OCI-LY7 (cell line): Measurements from ENCODE around the gene MTA3. TPM values are rescaled to one million over a fixed set of nuclear protein-coding genes. Genes with fewer than 3 reads are reported as not detected.
A peak's percentile ranks its signal among the peaks of the same experiment; 100 is the strongest.
"Not testable (repeated sequence)": the region's sequence is repeated elsewhere in the genome, so short reads cannot be mapped to it uniquely, and the experiment has no call there.

ENCODE experiments used
- BruUV-seq: library from RNA; stranded (reverse); fragments of 400-500 nt; replicated peaks from 2 replicates; lab custom pipeline; 2021; lab: Mats Ljungman, UMichigan
- CTCF ChIA-PET: fragments of 300-600 bp; sonication (Branson Sonifier 250); formaldehyde crosslinking; loops from one replicate; lab custom pipeline; 2022; ENCODE audit warnings: antibody characterized with exemption; ENCODE audit not compliant: unreplicated experiment; lab: Charles Lee
- POLR2A ChIA-PET: fragments of 300-600 bp; sonication (Branson Sonifier 250); formaldehyde crosslinking; loops from one replicate; lab custom pipeline; 2022; ENCODE audit warnings: antibody characterized with exemption; lab: Charles Lee
- DNase-seq: peaks from one replicate; pipeline ENCODE4 v3.0.0-alpha.2; 2015; ENCODE audit warnings: low spot score
- H2AFZ ChIP-seq: fragments of 200-600 bp; sonication (generic), shearing (Covaris generic); 2 replicates; pipeline ENCODE4 v1.6.1; 2014; ENCODE audit warnings: mild to moderate bottlenecking, antibody characterized with exemption, low read length, moderate library complexity
- H3K27ac ChIP-seq: fragments of 200-600 bp; sonication (generic); 2 replicates; pipeline ENCODE4 v1.5.1; 2014; ENCODE audit warnings: mixed run types, low read depth, mild to moderate bottlenecking, moderate library complexity, low read length, inconsistent platforms; ENCODE audit not compliant: poor library complexity, severe bottlenecking
- H3K36me3 ChIP-seq: fragments of 200-600 bp; sonication (generic); 2 replicates; pipeline ENCODE4 v1.6.1; 2014; ENCODE audit warnings: mild to moderate bottlenecking, antibody characterized with exemption, low read length, moderate library complexity, mixed read lengths; ENCODE audit not compliant: insufficient read depth
- H3K4me1 ChIP-seq: fragments of 200-600 bp; sonication (generic); 2 replicates; pipeline ENCODE4 v1.5.1; 2014; ENCODE audit warnings: mild to moderate bottlenecking, low read length; ENCODE audit not compliant: insufficient read depth, poor library complexity, severe bottlenecking
- H3K4me2 ChIP-seq: fragments of 200-600 bp; sonication (generic); 2 replicates; pipeline ENCODE4 v1.6.1; 2014; ENCODE audit warnings: mild to moderate bottlenecking, low read length
- H3K4me3 ChIP-seq: fragments of 200-600 bp; sonication (generic); 2 replicates; pipeline ENCODE4 v1.5.1; 2014; ENCODE audit warnings: mild to moderate bottlenecking, low read depth, low read length; ENCODE audit not compliant: poor library complexity, severe bottlenecking
- H3K79me2 ChIP-seq: fragments of 200-600 bp; sonication (generic); 2 replicates; pipeline ENCODE4 v1.6.1; 2016; ENCODE audit warnings: low read depth, mild to moderate bottlenecking, low read length, moderate library complexity, mixed read lengths; ENCODE audit not compliant: insufficient read depth
- H3K9me2 ChIP-seq: fragments of 200-600 bp; sonication (generic); 2 replicates; pipeline ENCODE4 v1.6.1; 2016; ENCODE audit warnings: mild to moderate bottlenecking, low read length, mixed read lengths; ENCODE audit not compliant: insufficient read depth
- H3K9me3 ChIP-seq: fragments of 200-600 bp; sonication (generic); 2 replicates; pipeline ENCODE4 v1.6.1; 2014; ENCODE audit warnings: mild to moderate bottlenecking, mixed run types, low read length, mixed read lengths
- H4K20me1 ChIP-seq: fragments of 200-600 bp; sonication (generic); 2 replicates; pipeline ENCODE4 v1.6.1; 2014; ENCODE audit warnings: mild to moderate bottlenecking, antibody characterized with exemption, low read length, moderate library complexity, mixed read lengths; ENCODE audit not compliant: insufficient read depth
- CTCF ChIP-seq: fragments of 200-600 bp; sonication (generic); conservative IDR thresholded peaks from 2 replicates; pipeline ENCODE4 v1.5.1; 2014; ENCODE audit warnings: mild to moderate bottlenecking, antibody characterized with exemption, low read length, moderate library complexity, mixed read lengths
- EZH2phosphoT487 ChIP-seq: fragments of 200-600 bp; sonication (generic); IDR thresholded peaks from 2 replicates; pipeline ENCODE4 v1.6.1; 2018; ENCODE audit warnings: low read depth, borderline replicate concordance, mild to moderate bottlenecking, mixed run types, antibody characterized with exemption, low read length, moderate library complexity, mixed read lengths
- intact Hi-C: fragments of 100-400 bp; cut with micrococcal nuclease; formaldehyde crosslinking; loops from one replicate; pipeline ENCODE4 v1.10.0; 2022; ENCODE audit not compliant: unreplicated experiment
- total RNA-seq, 2 experiments: library from RNA; depleted of rRNA in 1 of 2; stranded (reverse); fragments of >200 nt in 1 of 2; shearing (Covaris generic) in 1 of 2; gene quantifications; 2 replicates each; pipeline ENCODE4 v1.2.3, GENCODE V29; 2014 to 2022

MTA3 gene
- total RNA-seq, 2 experiments from 2014 or later, result 72.7 to 205 TPM

GRCh38 chr2:42578621-42579020, 10.2 kb downstream of the MTA3 start:
- no TSS peak for BruUV-seq
- H3K27ac ChIP-seq, result no peak overlapping the region
- intact Hi-C loops, result no loop called here
- H3K79me2 ChIP-seq, result peaks cover 95% of the 10 kb centered on the region
- ChIA-PET POLR2A (interaction anchor here (0.8 to 1.1 kb wide), 3 partner anchors 9 to 16 kb away, joined by 3 to 4 read pairs (median 3); no protein-coding TSS in a partner anchor), CTCF (no interaction called here)
- peaks cover 44% of the 10 kb centered on the region for H4K20me1 ChIP-seq
- H3K4me2 ChIP-seq, result 0 out of 2 replicates have a peak overlapping the region, but pooled peaks have one; percentile 24
- H3K4me3 ChIP-seq, result no peak overlapping the region
- H2AFZ ChIP-seq, result no peak overlapping the region
- H3K4me1 ChIP-seq, result peaks cover 30% of the 10 kb centered on the region
- H3K9me3 ChIP-seq, result no peaks in the 10 kb centered on the region
- no peaks in the 10 kb centered on the region for H3K9me2 ChIP-seq
- no peak for TF ChIP-seq CTCF
- no peak for TF ChIP-seq EZH2phosphoT487
- no peak for DNase-seq
- peaks cover 95% of the 10 kb centered on the region for H3K36me3 ChIP-seq

- intact Hi-C loops, result no loop called here
- H3K36me3 ChIP-seq, result peaks cover 96% of the 10 kb centered on the region
- BruUV-seq, result TSS peak; percentile 11
- H3K4me1 ChIP-seq, result peaks cover 10% of the 10 kb centered on the region
- H3K4me3 ChIP-seq, result no peak overlapping the region
- no peak overlapping the region for H3K4me2 ChIP-seq
- no peak overlapping the region for H3K27ac ChIP-seq
- CTCF ChIA-PET, result no interaction called here
- H3K9me3 ChIP-seq, result no peaks in the 10 kb centered on the region
- no peak for DNase-seq
- POLR2A ChIA-PET, result no interaction called here
- no peak for TF ChIP-seq EZH2phosphoT487
- no peak for TF ChIP-seq CTCF
- H2AFZ ChIP-seq, result no peak overlapping the region
- peaks cover 35% of the 10 kb centered on the region for H4K20me1 ChIP-seq
- peaks cover 92% of the 10 kb centered on the region for H3K79me2 ChIP-seq
- no peaks in the 10 kb centered on the region for H3K9me2 ChIP-seq
Observed at GRCh38 chr2:42581257-42581656, 12.8 kb downstream of the MTA3 start.

- H3K4me2 ChIP-seq, H3K9me3 ChIP-seq, H3K9me2 ChIP-seq, H2AFZ ChIP-seq, H3K4me1 ChIP-seq, CTCF ChIA-PET, DNase-seq, BruUV-seq, H3K4me3 ChIP-seq, H3K27ac ChIP-seq, intact Hi-C loops: not testable (repeated sequence)
- peaks cover 23% of the 10 kb centered on the region; the same call in 1 of the 2 replicates for H4K20me1 ChIP-seq
- POLR2A ChIA-PET, result interaction anchor here (0.8 to 1.6 kb wide), 2 partner anchors 9 to 37 kb away, joined by 5 read pairs; no protein-coding TSS in a partner anchor
- peaks cover 95% of the 10 kb centered on the region for H3K36me3 ChIP-seq
- H3K79me2 ChIP-seq, result peaks cover 89% of the 10 kb centered on the region
Observed at GRCh38 chr2:42584628-42585027, 16.2 kb downstream of the MTA3 start.
